OCI-LY3 (cell line): ENCODE data around the gene MRPS11.
"Not testable (repeated sequence)": the region's sequence is repeated elsewhere in the genome, so short reads cannot be mapped to it uniquely, and the experiment has no call there.

Experiments used
- H2AFZ ChIP-seq: fragments of 200-600, 300-600 bp; shearing (Covaris generic); 2 replicates; pipeline ENCODE4 v1.6.0; 2014; ENCODE audit warnings: antibody characterized with exemption, low read depth, low read length
- H3K27ac ChIP-seq: fragments of 200-600, 300-600 bp; sonication (generic); 2 replicates; pipeline ENCODE4 v1.5.1; 2014; ENCODE audit warnings: mild to moderate bottlenecking, low read length, moderate library complexity, mixed read lengths
- H3K27me3 ChIP-seq: fragments of 200-600, 300-600 bp; sonication (generic); 2 replicates; pipeline ENCODE4 v1.6.1; 2014; ENCODE audit warnings: low read depth, low read length, mixed read lengths
- H3K36me3 ChIP-seq: fragments of 200-600, 300-600 bp; sonication (generic); replicated peaks from 2 replicates; pipeline ENCODE3; 2014; ENCODE audit warnings: low read depth, low read length, mixed read lengths
- H3K4me1 ChIP-seq: fragments of 300-600, 200-600 bp; sonication (generic); 2 replicates; pipeline ENCODE4 v1.6.1; 2014; ENCODE audit warnings: low read length, mixed read lengths
- H3K4me2 ChIP-seq: fragments of 200-600, 300-600 bp; sonication (generic); 2 replicates; pipeline ENCODE4 v1.6.1; 2014; ENCODE audit warnings: low read length, mixed read lengths
- H3K4me3 ChIP-seq: fragments of 300-600, 200-600 bp; sonication (generic); 2 replicates; pipeline ENCODE4 v1.5.1; 2014; ENCODE audit warnings: antibody characterized with exemption, mild to moderate bottlenecking, low read length, moderate library complexity
- H3K79me2 ChIP-seq: fragments of 300-600, 200-600 bp; shearing (Covaris generic); 2 replicates; pipeline ENCODE4 v1.6.1; 2014; ENCODE audit warnings: mild to moderate bottlenecking, low read length, mixed read lengths
- H3K9ac ChIP-seq: fragments of 300-600, 200-600 bp; shearing (Covaris generic); 2 replicates; pipeline ENCODE4 v1.6.0; 2014; ENCODE audit warnings: mild to moderate bottlenecking, low read length, moderate library complexity
- H3K9me3 ChIP-seq: fragments of 200-600, 300-600 bp; shearing (Covaris generic); 2 replicates; pipeline ENCODE4 v1.6.1; 2014; ENCODE audit warnings: low read length, mixed read lengths; ENCODE audit not compliant: insufficient read depth
- H4K20me1 ChIP-seq: fragments of 200-600, 300-600 bp; sonication (generic); 2 replicates; pipeline ENCODE4 v1.6.1; 2016; ENCODE audit warnings: low read length, mixed read lengths; ENCODE audit not compliant: insufficient read depth
- CTCF ChIP-seq: fragments of 200-600, 300-600 bp; sonication (generic); IDR thresholded peaks from 2 replicates; pipeline ENCODE4 v1.5.1; 2014; ENCODE audit warnings: antibody characterized with exemption, low read length, low read depth
- EZH2phosphoT487 ChIP-seq: fragments of 200-600 bp; shearing (Covaris generic); IDR thresholded peaks from 2 replicates; pipeline ENCODE4 v1.6.1; 2018; ENCODE audit warnings: antibody characterized with exemption, mixed run types, low read depth

MRPS11 gene

GRCh38 chr15:88512078-88512477, 44.6 kb downstream of the MRPS11 start:
- H3K36me3 ChIP-seq = peaks cover 2% of the 10 kb centered on the region
- no peaks in the 10 kb centered on the region for H4K20me1 ChIP-seq
- no peak overlapping the region for H3K4me3 ChIP-seq
- H3K27ac ChIP-seq = no peak overlapping the region
- H2AFZ ChIP-seq = no peak overlapping the region
- no peaks in the 10 kb centered on the region for H3K9me3 ChIP-seq
- H3K9ac ChIP-seq = no peak overlapping the region
- H3K27me3 ChIP-seq = no peaks in the 10 kb centered on the region
- H3K4me2 ChIP-seq = no peak overlapping the region
- peaks cover 16% of the 10 kb centered on the region for H3K4me1 ChIP-seq
- TF ChIP-seq EZH2phosphoT487 (no peak), CTCF (no peak)
- H3K79me2 ChIP-seq = no peaks in the 10 kb centered on the region

GRCh38 chr15:88512601-88513000, 45.1 kb downstream of the MRPS11 start:
- Histone ChIP-seq H3K9me3 (no peaks in the 10 kb centered on the region), H3K4me3 (no peak overlapping the region), H2AFZ (no peak overlapping the region), H3K79me2 (no peaks in the 10 kb centered on the region), H3K36me3 (peaks cover 2% of the 10 kb centered on the region), H3K9ac (no peak overlapping the region), H4K20me1 (no peaks in the 10 kb centered on the region), H3K4me1 (peaks cover 16% of the 10 kb centered on the region), H3K4me2 (no peak overlapping the region), H3K27me3 (no peaks in the 10 kb centered on the region), H3K27ac (no peak overlapping the region)
- no peak for TF ChIP-seq EZH2phosphoT487
- no peak for TF ChIP-seq CTCF

- Histone ChIP-seq H3K4me1 (peaks cover 15% of the 10 kb centered on the region), H3K36me3 (peaks cover 2% of the 10 kb centered on the region), H3K9ac (no peak overlapping the region), H4K20me1 (no peaks in the 10 kb centered on the region), H3K4me2 (no peak overlapping the region), H3K79me2 (no peaks in the 10 kb centered on the region), H3K27ac (no peak overlapping the region), H3K27me3 (no peaks in the 10 kb centered on the region), H2AFZ (no peak overlapping the region), H3K9me3 (no peaks in the 10 kb centered on the region), H3K4me3 (no peak overlapping the region)
- TF ChIP-seq CTCF (no peak), EZH2phosphoT487 (no peak)
These were observed 45.7 kb downstream of the MRPS11 start for GRCh38 chr15:88513195-88513594.

- Histone ChIP-seq H3K4me1 (no peaks in the 10 kb centered on the region), H3K36me3 (no peaks in the 10 kb centered on the region), H3K79me2 (no peaks in the 10 kb centered on the region), H3K4me3 (no peak overlapping the region), H4K20me1 (no peaks in the 10 kb centered on the region), H3K27me3 (no peaks in the 10 kb centered on the region), H3K4me2 (no peak overlapping the region), H3K9me3 (no peaks in the 10 kb centered on the region), H2AFZ (no peak overlapping the region), H3K27ac (no peak overlapping the region), H3K9ac (no peak overlapping the region)
- TF ChIP-seq CTCF = no peak
- no peak for TF ChIP-seq EZH2phosphoT487
These were observed 51.4 kb downstream of the MRPS11 start for GRCh38 chr15:88518903-88519302.

- H4K20me1 ChIP-seq, H3K36me3 ChIP-seq, H3K4me1 ChIP-seq, H3K27me3 ChIP-seq, H3K4me3 ChIP-seq, H3K79me2 ChIP-seq, H2AFZ ChIP-seq, H3K9me3 ChIP-seq, H3K4me2 ChIP-seq, H3K27ac ChIP-seq, H3K9ac ChIP-seq: not testable (repeated sequence)
These were observed 56.6 kb downstream of the MRPS11 start for GRCh38 chr15:88524094-88524493.
